ENCODE measurements around the gene PJA2.

Gene PJA2

GRCh38 chr5:109349388-109349787 lies 60.4 kb downstream of the PJA2 start:
- DNase-seq: peak in 1 of 4 experiments; percentile 32

- no peak for DNase-seq
Observed at GRCh38 chr5:109347252-109347888, 62.4 kb downstream of the PJA2 start.

GRCh38 chr5:109345699-109346098 lies 64.1 kb downstream of the PJA2 start:
- DNase-seq: no peak

GRCh38 chr5:109340351-109340750 lies 69.4 kb downstream of the PJA2 start:
- no peak for DNase-seq

GRCh38 chr5:109335114-109335513 lies 74.7 kb downstream of the PJA2 start:
- no peak for DNase-seq

GRCh38 chr5:109334056-109334455 lies 75.7 kb downstream of the PJA2 start:
- DNase-seq: no peak

- peak in 2 of 4 experiments; percentile 4 to 6 for DNase-seq
Observed at GRCh38 chr5:109329333-109330237, 80.2 kb downstream of the PJA2 start.

- DNase-seq: peak; percentile 41 to 70 (median 54)
Observed at GRCh38 chr5:109328626-109329025, 81.1 kb downstream of the PJA2 start.

- no peak for DNase-seq
Observed at GRCh38 chr5:109327570-109327969, 82.2 kb downstream of the PJA2 start.

GRCh38 chr5:109326919-109327318 lies 82.9 kb downstream of the PJA2 start:
- no peak for DNase-seq

- DNase-seq: no peak
Observed at GRCh38 chr5:109325456-109325855, 84.3 kb downstream of the PJA2 start.

- peak; percentile 60 to 78 (median 66) for DNase-seq
Observed at GRCh38 chr5:109324931-109325330, 84.8 kb downstream of the PJA2 start.

GRCh38 chr5:109324351-109324750 lies 85.4 kb downstream of the PJA2 start:
- no peak for DNase-seq

- DNase-seq: no peak
Observed at GRCh38 chr5:109322694-109323093, 87.1 kb downstream of the PJA2 start.

GRCh38 chr5:109319351-109319750 lies 90.4 kb downstream of the PJA2 start:
- no peak for DNase-seq

- DNase-seq: no peak
Observed at GRCh38 chr5:109318455-109319108, 91.2 kb downstream of the PJA2 start.

- no peak for DNase-seq
Observed at GRCh38 chr5:109316634-109317033, 93.1 kb downstream of the PJA2 start.

GRCh38 chr5:109315245-109315644 lies 94.5 kb downstream of the PJA2 start:
- DNase-seq: no peak

- no peak for DNase-seq
Observed at GRCh38 chr5:109313127-109313526, 96.6 kb downstream of the PJA2 start.

GRCh38 chr5:109312695-109313094 lies 97.1 kb downstream of the PJA2 start:
- no peak for DNase-seq

GRCh38 chr5:109310315-109310714 lies 99.5 kb downstream of the PJA2 start:
- no peak for DNase-seq

- DNase-seq: no peak
Observed at GRCh38 chr5:109309326-109310063, 100.3 kb downstream of the PJA2 start.

- DNase-seq: no peak
Observed at GRCh38 chr5:109307951-109308350, 101.8 kb downstream of the PJA2 start.

Data from suppressor macrophage (primary cell).